H9 (cell line): ENCODE measurements around the gene ABCF2. TPM values are rescaled to one million over a fixed set of nuclear protein-coding genes. Genes with fewer than 3 reads are reported as not detected.

Source experiments
- DNase-seq: peaks from one replicate; pipeline ENCODE4 v3.0.0-alpha.2; 2017
- H2AFZ ChIP-seq: one replicate; pipeline ENCODE4 v1.6.1; 2013; ENCODE audit warnings: mild to moderate bottlenecking, low read length, control low read depth, moderate library complexity
- H2AK5ac ChIP-seq: 2 replicates; pipeline ENCODE4 v1.6.1; 2013; ENCODE audit warnings: low read length, control low read depth, mixed read lengths; ENCODE audit not compliant: insufficient read length
- H2BK120ac ChIP-seq: one replicate; pipeline ENCODE4 v1.6.1; 2013; ENCODE audit warnings: low read depth, mild to moderate bottlenecking, low read length, control low read depth, inconsistent platforms; ENCODE audit not compliant: poor library complexity, severe bottlenecking
- H2BK12ac ChIP-seq: 2 replicates; pipeline ENCODE4 v1.6.1; 2013; ENCODE audit warnings: low read length, control low read depth, mixed read lengths, low read depth; ENCODE audit not compliant: insufficient read length
- H2BK15ac ChIP-seq: 2 replicates; pipeline ENCODE4 v1.6.1; 2013; ENCODE audit warnings: low read depth, low read length, control low read depth
- H2BK20ac ChIP-seq: one replicate; pipeline ENCODE4 v1.6.1; 2013; ENCODE audit warnings: low read depth, mild to moderate bottlenecking, low read length, control low read depth, inconsistent platforms; ENCODE audit not compliant: poor library complexity, severe bottlenecking
- H2BK5ac ChIP-seq: 2 replicates; pipeline ENCODE4 v1.6.1; 2013; ENCODE audit warnings: low read length, control low read depth, mixed read lengths; ENCODE audit not compliant: insufficient read length
- H3K14ac ChIP-seq: 2 replicates; pipeline ENCODE4 v1.6.1; 2013; ENCODE audit warnings: low read length, control low read depth; ENCODE audit not compliant: insufficient read depth
- H3K18ac ChIP-seq: 2 replicates; pipeline ENCODE4 v1.6.1; 2013; ENCODE audit warnings: low read depth, mild to moderate bottlenecking, mixed read lengths, low read length, control low read depth; ENCODE audit not compliant: insufficient read length
- H3K23ac ChIP-seq: 2 replicates; pipeline ENCODE4 v1.6.1; 2013; ENCODE audit warnings: low read length, control low read depth, mixed read lengths, low read depth; ENCODE audit not compliant: insufficient read length
- H3K23me2 ChIP-seq: 2 replicates; pipeline ENCODE4 v1.6.1; 2013; ENCODE audit warnings: low read depth, mild to moderate bottlenecking, mixed read lengths, low read length, control low read depth; ENCODE audit not compliant: insufficient read length, poor library complexity, severe bottlenecking
- H3K27ac ChIP-seq: 2 replicates; pipeline ENCODE4 v1.5.1; 2013; ENCODE audit warnings: low read length, control low read depth, mixed read lengths, low read depth; ENCODE audit not compliant: insufficient read length
- H3K27me3 ChIP-seq: 2 replicates; pipeline ENCODE4 v1.6.1; 2013; ENCODE audit warnings: low read length, control low read depth, inconsistent platforms; ENCODE audit not compliant: insufficient read depth
- H3K4ac ChIP-seq: 2 replicates; pipeline ENCODE4 v1.6.1; 2013; ENCODE audit warnings: low read depth, mild to moderate bottlenecking, control low read depth, inconsistent platforms, low read length, moderate library complexity
- H3K4me1 ChIP-seq: 2 replicates; pipeline ENCODE4 v1.6.1; 2013; ENCODE audit warnings: low read length, control low read depth, inconsistent platforms; ENCODE audit not compliant: insufficient read depth
- H3K4me2 ChIP-seq: 2 replicates; pipeline ENCODE4 v1.6.1; 2013; ENCODE audit warnings: low read length, control low read depth, mixed read lengths; ENCODE audit not compliant: insufficient read length, insufficient read depth
- H3K56ac ChIP-seq: 2 replicates; pipeline ENCODE4 v1.6.1; 2013; ENCODE audit warnings: low read depth, mild to moderate bottlenecking, mixed read lengths, low read length, control low read depth; ENCODE audit not compliant: insufficient read length
- H3K79me1 ChIP-seq: 2 replicates; pipeline ENCODE4 v1.6.1; 2013; ENCODE audit warnings: low read depth, mild to moderate bottlenecking, moderate library complexity, low read length, control low read depth, inconsistent platforms; ENCODE audit not compliant: insufficient read depth, poor library complexity, severe bottlenecking
- H3K79me2 ChIP-seq: 2 replicates; pipeline ENCODE4 v1.6.1; 2013; ENCODE audit warnings: low read length, control low read depth, inconsistent platforms; ENCODE audit not compliant: insufficient read depth
- H3K9ac ChIP-seq: 2 replicates; pipeline ENCODE4 v1.6.1; 2013; ENCODE audit warnings: low read length, control low read depth, mixed read lengths; ENCODE audit not compliant: insufficient read length; ENCODE audit errors: extremely low read depth
- H3K9me3 ChIP-seq: one replicate; pipeline ENCODE4 v1.6.1; 2013; ENCODE audit warnings: low read depth, low read length, inconsistent platforms; ENCODE audit not compliant: control insufficient read depth
- H3T11ph ChIP-seq: one replicate; pipeline ENCODE4 v1.6.1; 2013; ENCODE audit warnings: mild to moderate bottlenecking, low read length, control low read depth, inconsistent platforms
- H4K20me1 ChIP-seq: one replicate; pipeline ENCODE4 v1.6.1; 2013; ENCODE audit not compliant: control insufficient read depth, insufficient read length, insufficient read depth
- H4K5ac ChIP-seq: 2 replicates; pipeline ENCODE4 v1.6.1; 2013; ENCODE audit warnings: low read depth, mild to moderate bottlenecking, mixed read lengths, low read length, control low read depth; ENCODE audit not compliant: insufficient read length
- H4K8ac ChIP-seq: replicated peaks from 2 replicates; pipeline ENCODE4 v1.6.1; 2013; ENCODE audit warnings: low read length, control low read depth, mixed read lengths, low read depth; ENCODE audit not compliant: insufficient read length
- H4K91ac ChIP-seq: 2 replicates; pipeline ENCODE4 v1.6.1; 2013; ENCODE audit warnings: low read depth, mild to moderate bottlenecking, moderate library complexity, mixed read lengths, low read length, control low read depth; ENCODE audit not compliant: insufficient read length
- H3K27ac Mint-ChIP-seq, 3 experiments: 2 replicates in 2 of 3; 3 replicates in 1 of 3; pipeline ENCODE4 v1.8.0; 2020 to 2021; ENCODE audit warnings: mixed read lengths in 3 of 3, mild to moderate bottlenecking in 1 of 3, moderate library complexity in 1 of 3
- H3K27me3 Mint-ChIP-seq: 2 replicates; pipeline ENCODE4 v1.8.0; 2021; ENCODE audit warnings: low read depth, mild to moderate bottlenecking, moderate library complexity, mixed read lengths
- H3K36me3 Mint-ChIP-seq, 3 experiments: 2 replicates in 2 of 3; 3 replicates in 1 of 3; pipeline ENCODE4 v1.8.0; 2020 to 2021; ENCODE audit warnings: low read depth in 3 of 3, mixed read lengths in 3 of 3; ENCODE audit not compliant: insufficient read depth in 1 of 3
- H3K4me1 Mint-ChIP-seq, 2 experiments: 2 replicates each; pipeline ENCODE4 v1.8.0; 2020; ENCODE audit warnings: mixed read lengths in 2 of 2
- H3K4me3 Mint-ChIP-seq, 2 experiments: 2 replicates in 1 of 2; 3 replicates in 1 of 2; pipeline ENCODE4 v1.8.0; 2020 to 2021; ENCODE audit warnings: mild to moderate bottlenecking in 2 of 2, mixed read lengths in 2 of 2, moderate library complexity in 1 of 2
- H3K9me3 Mint-ChIP-seq, 2 experiments: 2 replicates in 1 of 2; 3 replicates in 1 of 2; pipeline ENCODE4 v1.8.0; 2020; ENCODE audit warnings: mild to moderate bottlenecking in 2 of 2, mixed read lengths in 2 of 2, moderate library complexity in 1 of 2
- CTCF ChIP-seq: fragments of 200-600 bp; sonication (generic); conservative IDR thresholded peaks from 3 replicates; pipeline ENCODE4 v1.8.0; 2021; ENCODE audit warnings: antibody characterized with exemption, mild to moderate bottlenecking
- WGBS: extraction: QIAGEN DNeasy Blood & Tissue Kit; methylation state at CpG from one replicate; pipeline ENCODE4 v1.1.7; 2013; ENCODE audit warnings: missing lambda C conversion rate, low lambda C conversion rate, mixed read lengths; ENCODE audit not compliant: insufficient read length; ENCODE audit errors: extremely low coverage; 5-methylcytosine and 5-hydroxymethylcytosine counted together
- total RNA-seq: library from RNA; stranded (reverse); gene quantifications from 2 replicates; pipeline ENCODE4 v1.2.1, GENCODE V29; 2021

ABCF2 gene
- total RNA-seq, 1 experiment from 2014 or later, result 70.1 TPM

DNA sequence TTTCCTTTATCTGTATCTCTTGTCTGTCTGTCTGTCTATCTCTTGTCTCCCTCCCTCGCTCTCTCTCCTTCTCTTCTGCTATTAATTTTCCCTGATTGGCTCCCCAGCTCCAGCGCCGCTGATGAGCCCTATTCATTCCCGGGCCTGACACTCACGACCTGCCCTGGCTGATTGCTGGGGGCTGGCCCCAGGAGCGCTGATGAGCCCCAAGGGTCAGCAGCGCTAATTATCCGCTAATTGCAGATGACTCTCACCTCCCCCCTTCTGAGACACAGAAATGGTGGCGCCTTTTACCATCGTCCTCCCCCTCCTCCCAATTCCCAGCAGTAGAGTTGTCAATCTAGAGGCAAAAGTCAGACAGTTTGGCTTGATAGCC lies 58.2 kb downstream of the ABCF2 start:
- no peak overlapping the region for H2BK20ac ChIP-seq
- H3K9me3 ChIP-seq, result no peaks in the 10 kb centered on the region
- H4K91ac ChIP-seq, result no peak overlapping the region
- peak overlapping the region; percentile 25 for H3K4me2 ChIP-seq
- no peak overlapping the region for H3K4ac ChIP-seq
- peaks cover 10% of the 10 kb centered on the region for H3K23me2 ChIP-seq
- H3K23ac ChIP-seq, result no peak overlapping the region
- H2BK12ac ChIP-seq, result no peak overlapping the region
- H2BK15ac ChIP-seq, result no peak overlapping the region
- no peak overlapping the region for H3K27ac ChIP-seq
- peaks cover 8 to 17% of the 10 kb centered on the region in 2 experiments; a peak in 3 of 4 replicates for H3K4me1 Mint-ChIP-seq
- no peak overlapping the region for H3K56ac ChIP-seq
- no peak overlapping the region for H3K27ac Mint-ChIP-seq
- H3K9me3 Mint-ChIP-seq, result peaks cover 14 to 19% of the 10 kb centered on the region in 2 experiments
- H3K18ac ChIP-seq, result no peak overlapping the region
- no peak overlapping the region for H3T11ph ChIP-seq
- H3K14ac ChIP-seq, result no peak overlapping the region
- H3K27me3 ChIP-seq, result peaks cover 45% of the 10 kb centered on the region
- no peak overlapping the region for H2AK5ac ChIP-seq
- H3K79me2 ChIP-seq, result no peaks in the 10 kb centered on the region
- H2BK120ac ChIP-seq, result no peak overlapping the region
- H3K27me3 Mint-ChIP-seq, result peaks cover 58% of the 10 kb centered on the region
- H3K36me3 Mint-ChIP-seq, result no peaks in the 10 kb centered on the region; a peak in 2 of 7 replicates
- H2BK5ac ChIP-seq, result no peak overlapping the region
- H3K79me1 ChIP-seq, result no peaks in the 10 kb centered on the region
- H3K4me1 ChIP-seq, result no peaks in the 10 kb centered on the region
- peak overlapping the region in 1 of 2 experiments; percentile 80; a peak in 3 of 5 replicates for H3K4me3 Mint-ChIP-seq
- no peak overlapping the region for H4K5ac ChIP-seq
- no CpG with 5 or more reads among the region's 10 CpGs for WGBS
- no peak overlapping the region for H3K9ac ChIP-seq
- TF ChIP-seq CTCF, result no peak
- no peak overlapping the region for H4K8ac ChIP-seq
- H2AFZ ChIP-seq, result no peak overlapping the region
- no peak for DNase-seq
- no peaks in the 10 kb centered on the region for H4K20me1 ChIP-seq
